ENCODE measurements around the gene NCS1.

NCS1 gene

DNA sequence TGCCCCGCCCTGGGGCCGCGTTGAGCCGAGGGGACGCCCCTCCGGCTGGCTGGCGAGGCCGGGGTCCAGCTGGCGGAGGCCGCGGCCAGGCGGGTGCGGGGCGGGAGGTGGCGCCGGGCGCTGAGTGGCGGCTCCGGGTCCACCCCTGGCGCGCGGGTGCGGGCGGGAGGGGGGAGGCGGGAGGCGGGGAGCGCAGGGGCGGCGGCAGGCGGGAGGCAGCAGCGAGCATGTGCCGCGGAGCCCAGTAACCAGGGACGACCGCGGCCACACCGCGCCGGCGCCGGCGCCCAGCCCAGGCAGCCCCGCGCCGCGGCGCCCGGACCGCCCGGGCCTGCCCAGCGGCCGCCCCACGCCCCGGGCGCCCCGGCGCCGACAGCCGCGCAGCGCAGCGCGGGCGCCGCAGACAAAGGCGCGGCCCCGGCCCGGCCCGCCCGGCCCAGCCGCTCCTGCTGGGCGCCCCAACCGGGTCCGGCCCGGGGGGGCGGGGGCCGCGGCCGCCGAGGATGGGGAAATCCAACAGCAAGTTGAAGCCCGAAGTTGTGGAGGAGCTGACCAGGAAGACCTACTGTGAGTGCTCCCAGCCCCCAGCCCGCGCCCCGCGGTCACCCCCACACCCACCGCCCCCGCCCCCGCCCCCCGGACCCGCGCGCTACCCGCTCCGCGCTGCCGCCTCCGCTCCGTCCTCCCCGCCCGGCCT, at the start of gene NCS1:
Gene NCS1 (plus strand): TSS at position 244 of the 697 bp plus-strand sequence. CDS start 260 bp downstream, at position 504.
- peak; percentile 12 for DNase-seq

DNA sequence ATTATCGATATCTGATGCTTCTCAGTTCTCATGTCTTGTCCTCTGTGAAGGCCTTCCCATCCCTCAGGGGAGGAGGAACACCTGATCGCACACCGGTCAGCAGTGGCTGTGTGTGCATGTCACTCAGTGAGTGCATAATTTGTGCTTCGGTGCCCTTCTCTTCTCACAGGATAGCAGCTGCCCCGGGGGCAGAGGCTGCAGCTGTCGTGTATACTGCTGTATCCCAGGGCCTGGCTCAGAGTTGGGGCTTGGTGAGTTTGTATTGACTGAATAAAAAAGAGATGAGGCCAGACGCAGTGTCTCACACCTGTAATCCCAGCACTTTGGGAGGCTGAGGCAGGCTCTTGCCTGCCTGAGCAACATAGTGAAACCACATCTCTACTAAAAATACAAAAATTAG, 49.7 kb upstream of the NCS1 start:
- DNase-seq: no peak

- DNase-seq: no peak
Measured at GRCh38 chr9:130124085-130124860, 47.9 kb upstream of the NCS1 start.

DNA sequence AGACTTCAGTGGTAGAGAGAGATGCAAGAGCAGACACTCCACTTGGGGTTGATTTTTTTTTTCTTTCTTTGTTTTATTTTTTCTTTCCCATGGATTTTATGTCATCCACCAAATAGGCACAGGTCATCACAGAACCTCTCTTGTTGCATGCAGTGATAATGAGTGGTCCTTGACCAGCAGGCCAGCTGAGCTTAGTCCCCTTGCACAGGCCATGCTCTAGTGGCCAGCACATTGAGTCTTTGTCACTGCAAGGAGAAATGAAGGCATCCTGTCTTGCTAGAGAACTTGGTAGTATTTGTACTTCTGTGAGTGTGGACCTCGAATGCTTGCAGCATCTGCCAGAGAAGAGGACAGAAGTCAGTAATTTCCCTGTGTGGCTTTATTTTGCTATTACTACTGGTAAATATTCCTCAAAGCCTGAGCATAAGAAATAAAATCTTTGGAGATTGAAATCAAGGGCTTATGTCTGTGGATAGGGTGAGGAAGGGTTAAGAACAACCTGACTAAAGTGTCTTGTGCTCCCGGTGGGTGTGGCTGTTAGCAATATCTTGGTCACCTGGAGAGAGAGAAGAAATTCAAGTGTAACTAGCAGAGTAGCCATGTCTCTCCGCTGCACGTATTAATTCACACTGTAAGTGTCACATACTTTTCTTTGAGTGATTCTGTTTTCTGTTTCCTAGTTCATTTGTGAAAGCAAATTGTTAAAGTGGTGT, 45.3 kb upstream of the NCS1 start:
- DNase-seq: no peak

DNA sequence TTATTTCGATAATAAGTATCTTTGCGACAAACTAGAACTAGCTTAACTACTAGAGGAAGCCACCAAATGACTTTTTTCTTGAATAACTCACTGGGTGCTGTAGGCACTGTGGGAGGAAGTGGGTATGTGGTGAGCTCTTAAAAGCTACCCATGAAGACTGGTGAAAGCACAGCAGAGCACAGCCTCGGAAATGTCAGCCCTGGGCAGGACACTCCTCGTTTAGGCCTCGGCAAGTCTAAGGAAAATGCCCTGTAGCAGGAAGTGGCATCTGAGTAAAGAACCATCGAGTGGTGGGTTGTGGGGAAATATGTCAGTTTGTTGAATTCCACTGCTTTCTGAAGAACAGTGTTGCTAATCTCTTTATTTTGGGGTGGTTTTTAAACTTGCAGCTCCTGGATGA, 44.0 kb upstream of the NCS1 start:
- peak; percentile 90 for DNase-seq

GRCh38 chr9:130128733-130129431, 43.3 kb upstream of the NCS1 start:
- peak; percentile 92 for DNase-seq

GRCh38 chr9:130129432-130130061, 42.7 kb upstream of the NCS1 start:
- no peak for DNase-seq

DNA sequence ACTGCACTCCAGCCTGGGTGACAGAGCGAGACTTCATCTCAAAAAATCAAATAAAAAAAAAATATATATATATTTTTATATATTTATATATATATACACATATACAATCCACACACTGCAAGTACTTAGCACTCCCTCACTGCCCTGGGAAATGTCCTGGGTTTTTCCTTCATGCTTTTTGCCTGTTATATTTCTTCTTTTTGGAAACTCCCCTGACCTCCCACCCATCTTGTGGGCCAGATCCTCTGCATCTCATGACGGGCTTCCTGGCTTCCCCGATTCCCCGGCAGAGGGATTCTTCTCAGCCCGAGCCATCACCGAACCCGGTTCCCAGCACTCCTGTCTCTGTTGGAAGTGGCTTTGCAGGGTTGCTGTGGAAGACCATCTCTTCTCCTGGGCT, 39.5 kb upstream of the NCS1 start:
- DNase-seq: no peak

DNA sequence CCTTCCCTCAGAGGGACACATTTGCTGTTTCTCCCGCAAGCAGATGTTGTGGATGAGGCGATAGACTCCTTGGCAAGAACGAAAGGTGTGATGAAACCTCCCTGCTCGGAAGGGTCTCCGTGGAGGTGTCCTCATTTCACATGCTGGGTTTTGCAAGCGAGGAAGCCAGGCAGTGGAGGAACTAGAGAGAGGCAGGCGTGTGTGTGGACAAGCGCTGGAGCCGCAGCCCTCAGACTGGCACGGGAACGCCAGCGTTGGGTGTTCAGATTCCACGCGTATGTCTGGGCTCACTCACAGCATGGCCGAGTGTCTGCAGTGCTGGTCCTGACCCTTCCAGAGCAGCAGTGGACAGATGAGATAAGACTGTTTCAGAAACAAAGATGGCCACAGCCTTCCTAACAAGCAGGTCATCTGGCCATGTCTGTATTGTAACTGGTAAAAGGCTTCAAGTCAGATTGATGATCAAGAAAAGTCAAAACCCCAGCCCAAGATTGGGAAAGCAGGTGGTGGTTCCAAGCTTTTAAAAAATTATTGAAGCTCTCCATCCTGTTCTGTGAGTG, 35.0 kb upstream of the NCS1 start:
- DNase-seq: no peak

GRCh38 chr9:130137641-130138081, 34.5 kb upstream of the NCS1 start:
- DNase-seq: peak; percentile 60

- peak; percentile 25 for DNase-seq
Measured at GRCh38 chr9:130138171-130138653, 34.0 kb upstream of the NCS1 start.

GRCh38 chr9:130138791-130139190, 33.4 kb upstream of the NCS1 start:
- no peak for DNase-seq

DNA sequence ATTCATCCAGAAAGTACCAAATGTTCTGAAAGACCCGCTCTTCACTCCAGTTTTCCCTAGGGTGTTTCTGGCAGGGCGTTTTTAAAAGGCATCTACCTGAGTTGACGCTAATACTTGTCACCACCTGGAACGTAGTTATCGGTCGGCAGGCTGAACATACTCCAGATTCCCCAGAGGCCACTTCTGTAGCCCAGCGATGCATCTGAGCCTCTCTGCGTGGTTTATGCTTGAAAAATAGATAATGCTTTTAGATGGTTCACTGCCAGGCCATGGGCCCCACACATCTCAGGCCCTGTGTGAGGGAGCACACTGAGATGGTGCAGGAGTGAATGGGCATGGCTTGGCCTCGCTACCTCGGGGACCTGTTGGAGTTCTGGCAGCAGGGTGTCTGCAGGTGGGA, 33.0 kb upstream of the NCS1 start:
- no peak for DNase-seq

DNA sequence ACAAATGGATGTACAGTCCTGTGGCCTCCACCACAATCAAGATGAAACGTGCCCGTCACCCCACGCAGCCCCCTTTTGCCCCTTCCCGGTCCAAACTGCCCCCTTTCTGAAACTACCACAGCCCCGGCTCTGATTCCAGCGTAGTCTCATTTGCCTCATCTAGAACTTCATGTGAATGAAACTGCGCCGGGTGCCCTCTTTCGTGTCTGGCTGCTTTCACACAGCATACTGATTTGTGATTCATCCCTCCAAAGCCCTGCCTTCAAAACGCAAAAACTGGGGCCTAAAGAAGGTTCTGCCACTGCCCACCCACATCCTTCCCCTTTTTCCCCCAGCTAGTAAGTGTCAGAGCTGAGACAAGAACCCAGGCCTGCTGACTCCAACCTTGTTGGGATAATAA, 31.5 kb upstream of the NCS1 start:
- peak; percentile 95 for DNase-seq

GRCh38 chr9:130142056-130142455, 30.1 kb upstream of the NCS1 start:
- DNase-seq: no peak

GRCh38 chr9:130142641-130143040, 29.6 kb upstream of the NCS1 start:
- no peak for DNase-seq

DNA sequence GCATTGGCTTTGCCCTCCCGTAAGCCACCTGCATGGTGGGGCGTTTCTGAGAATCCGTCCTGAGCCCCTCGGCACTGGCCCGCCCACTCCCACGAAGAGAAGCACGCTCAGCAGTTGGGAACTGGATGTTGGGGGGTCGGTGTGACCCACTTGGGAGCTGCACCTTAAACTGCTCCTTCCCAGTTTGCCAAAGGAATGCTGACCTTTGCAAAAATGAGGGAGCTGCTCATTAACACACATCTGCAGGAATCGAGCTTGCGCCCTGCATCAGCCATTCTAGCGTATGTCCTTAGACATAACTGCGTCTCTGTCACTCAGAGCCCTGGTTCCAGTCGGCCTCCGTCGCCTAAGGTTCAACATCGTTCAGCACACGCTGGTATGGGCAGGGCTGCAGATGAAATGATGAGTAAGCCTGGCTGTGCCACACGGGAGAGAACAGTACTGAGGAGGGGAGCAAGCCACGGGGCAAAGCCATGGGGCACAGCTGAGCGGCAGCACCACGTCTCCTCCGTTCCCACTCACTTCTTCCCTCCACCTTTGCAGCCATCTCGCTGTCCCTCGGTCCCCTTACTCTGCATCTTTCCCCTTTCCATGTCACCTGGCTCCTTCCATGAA, 28.8 kb upstream of the NCS1 start:
- DNase-seq: no peak

GRCh38 chr9:130143958-130144366, 28.2 kb upstream of the NCS1 start:
- peak; percentile 53 for DNase-seq

DNA sequence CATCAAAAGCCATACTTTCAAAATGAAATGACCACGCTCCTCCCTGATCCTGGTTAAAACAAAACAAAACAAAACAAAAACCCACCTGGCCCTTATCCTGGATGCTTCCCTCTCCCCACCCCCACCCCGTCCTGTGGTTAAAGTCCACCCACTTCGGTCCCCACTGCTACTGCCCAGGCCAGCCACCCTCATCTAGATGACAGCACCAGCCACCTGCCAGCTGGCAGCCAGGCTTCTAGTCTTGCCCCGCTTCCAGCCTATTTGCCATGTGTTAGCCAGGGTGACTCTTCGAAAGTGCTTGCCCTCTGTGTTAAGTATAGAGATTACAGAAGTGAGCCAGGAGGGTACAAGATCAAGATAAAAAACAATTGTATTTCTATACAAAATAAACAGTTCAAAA, 27.5 kb upstream of the NCS1 start:
- no peak for DNase-seq

- peak; percentile 74 for DNase-seq
Measured at GRCh38 chr9:130145658-130146057, 26.5 kb upstream of the NCS1 start.

DNA sequence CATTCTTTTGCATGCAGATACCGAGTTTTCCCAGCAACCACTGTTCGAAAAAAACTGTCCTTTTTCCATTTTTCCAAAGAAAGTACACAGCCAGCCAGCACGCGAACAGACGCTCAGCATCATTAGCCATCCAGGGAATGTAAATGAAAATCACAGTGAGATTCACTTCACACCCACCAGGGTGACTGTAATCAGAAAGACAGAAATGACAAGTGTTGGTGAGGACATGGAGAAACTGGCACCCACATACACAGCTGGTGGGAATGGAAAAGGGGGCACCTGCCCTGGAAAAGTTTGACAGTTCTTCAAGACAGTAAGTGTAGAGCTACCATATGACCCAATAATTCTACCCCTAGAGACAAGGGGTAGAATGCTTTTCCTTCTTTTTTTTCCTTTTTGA, 25.0 kb upstream of the NCS1 start:
- no peak for DNase-seq

DNA sequence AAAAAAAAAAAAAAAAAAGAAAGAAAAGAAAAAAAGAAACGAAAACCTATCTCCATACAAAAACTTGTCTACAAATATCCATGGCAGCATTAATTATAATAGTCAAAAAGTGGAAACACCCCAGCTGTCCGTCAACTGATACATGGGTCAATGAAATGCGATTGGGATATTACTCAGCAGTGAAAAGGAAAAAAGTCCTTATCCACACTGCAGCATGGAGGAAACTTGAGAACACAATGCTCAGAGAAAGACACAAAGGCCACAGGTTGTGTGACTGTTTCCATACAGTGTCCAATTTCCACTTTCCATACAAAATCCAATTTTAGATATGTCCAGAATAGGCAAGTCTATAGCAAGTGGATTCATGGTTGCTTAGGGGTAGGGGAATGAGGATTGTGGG, 24.3 kb upstream of the NCS1 start:
- DNase-seq: no peak
